ENCODE results near the gene ZNFX1.
"Not testable (repeated sequence)": the region's sequence is repeated elsewhere in the genome, so short reads cannot be mapped to it uniquely, and the experiment has no call there.

ZNFX1 gene

DNA sequence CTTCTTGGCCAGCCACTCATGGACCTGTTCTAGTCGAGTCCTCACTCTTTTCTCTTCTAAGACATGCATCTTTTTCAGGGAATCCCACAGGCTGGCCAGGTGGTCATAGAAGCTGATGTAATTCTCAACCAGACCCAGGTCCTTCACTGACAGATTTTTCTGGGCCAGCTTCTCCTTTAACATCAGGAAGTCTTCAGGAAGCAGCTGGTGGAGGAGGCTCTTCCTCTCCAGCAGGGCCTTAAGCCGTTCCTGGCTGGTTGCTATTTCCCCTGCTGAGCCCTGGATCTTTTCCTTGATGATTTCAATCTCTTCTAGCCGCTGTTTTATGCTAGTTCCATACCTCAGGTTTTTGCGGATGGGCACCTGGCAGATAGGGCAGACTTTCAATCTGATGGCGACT lies 30.1 kb downstream of the ZNFX1 start:
- peak; percentile 27 for DNase-seq

DNA sequence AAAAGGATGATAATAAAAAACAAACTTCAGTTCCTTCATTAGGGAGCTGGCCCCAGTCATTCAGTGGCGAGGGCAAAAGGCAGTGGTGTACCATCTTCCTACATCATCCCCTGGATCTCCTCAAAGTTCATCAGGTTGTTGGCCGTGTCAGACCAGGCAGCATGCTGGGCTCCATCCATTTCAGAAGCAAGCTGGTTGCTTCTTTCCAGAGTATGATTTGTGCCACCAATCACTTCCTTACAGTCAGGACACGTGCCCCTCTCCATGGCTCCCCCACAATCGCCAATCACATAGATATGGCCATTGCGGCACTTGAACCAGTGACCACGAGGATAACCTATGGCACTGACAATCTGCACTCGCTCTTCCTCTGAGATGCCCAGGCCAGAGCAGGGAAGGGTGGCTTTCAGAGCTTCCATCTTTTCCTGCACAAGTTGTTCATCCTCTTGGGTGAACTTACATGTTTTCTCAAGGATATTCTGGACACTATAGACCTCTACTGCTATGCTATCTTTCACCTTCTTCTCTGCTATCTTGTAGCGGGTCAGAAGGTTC lies 30.6 kb downstream of the ZNFX1 start:
- DNase-seq = no peak

- peak; percentile 78 for DNase-seq
Measured at GRCh38 chr20:49245921-49246740, 31.7 kb downstream of the ZNFX1 start.

GRCh38 chr20:49237531-49237930 lies 40.3 kb downstream of the ZNFX1 start:
- DNase-seq = no peak

DNA sequence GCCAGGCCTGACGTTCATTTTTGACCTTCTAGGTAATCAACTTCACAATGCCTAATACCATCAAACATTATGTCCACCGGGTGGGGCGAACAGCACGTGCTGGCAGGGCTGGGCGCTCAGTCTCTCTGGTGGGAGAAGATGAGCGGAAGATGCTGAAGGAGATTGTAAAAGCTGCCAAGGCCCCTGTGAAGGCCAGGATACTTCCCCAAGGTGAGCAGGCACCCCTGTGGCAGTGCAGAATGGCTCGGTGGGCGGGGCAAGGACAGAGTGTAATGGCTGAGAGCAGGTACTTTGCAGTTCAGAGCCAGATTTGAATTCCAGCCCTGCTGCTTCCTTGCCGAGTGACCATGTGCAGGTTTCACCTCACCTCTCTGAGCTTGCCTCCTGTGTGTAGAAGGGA lies 41.6 kb downstream of the ZNFX1 start:
- no peak for DNase-seq

DNA sequence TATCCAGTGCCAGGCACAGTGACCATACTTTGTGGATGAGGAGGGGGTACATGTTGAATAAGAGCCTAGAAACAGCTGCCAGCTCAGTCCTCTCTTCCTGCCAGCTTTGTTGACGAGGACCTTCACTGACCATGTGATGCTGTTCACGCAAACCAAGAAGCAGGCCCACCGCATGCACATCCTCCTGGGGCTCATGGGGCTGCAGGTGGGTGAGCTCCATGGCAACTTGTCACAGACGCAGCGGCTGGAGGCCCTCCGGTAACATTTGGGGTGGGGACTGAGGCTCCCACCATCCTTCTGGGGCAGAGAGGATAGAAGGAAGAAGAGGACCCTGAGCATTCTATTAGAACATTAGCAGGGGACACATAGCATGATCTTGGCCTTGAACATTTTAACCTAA lies 43.0 kb downstream of the ZNFX1 start:
- no peak for DNase-seq

DNA sequence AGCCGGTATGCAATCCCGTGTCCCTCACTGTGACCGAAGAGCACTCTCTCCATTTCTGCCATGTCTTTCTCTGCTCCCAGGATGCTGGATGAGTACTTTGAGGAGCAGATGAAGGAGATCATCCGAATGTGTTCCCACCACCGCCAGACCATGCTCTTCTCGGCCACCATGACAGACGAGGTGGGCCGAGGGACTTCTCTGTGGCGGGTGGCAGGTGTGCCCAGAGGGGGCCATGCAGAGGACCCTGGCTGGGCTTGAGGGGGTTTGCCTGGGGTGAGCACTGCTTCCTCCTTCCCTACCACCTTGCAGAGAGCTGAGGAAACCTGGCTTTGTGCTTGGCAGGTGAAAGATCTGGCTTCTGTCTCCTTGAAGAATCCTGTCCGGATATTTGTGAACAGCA lies 44.6 kb downstream of the ZNFX1 start:
- DNase-seq = no peak

- DNase-seq = no peak
Measured at GRCh38 chr20:49231471-49231870, 46.4 kb downstream of the ZNFX1 start.

- DNase-seq = peak; percentile 89
Measured at GRCh38 chr20:49230561-49231133, 47.2 kb downstream of the ZNFX1 start.

DNA sequence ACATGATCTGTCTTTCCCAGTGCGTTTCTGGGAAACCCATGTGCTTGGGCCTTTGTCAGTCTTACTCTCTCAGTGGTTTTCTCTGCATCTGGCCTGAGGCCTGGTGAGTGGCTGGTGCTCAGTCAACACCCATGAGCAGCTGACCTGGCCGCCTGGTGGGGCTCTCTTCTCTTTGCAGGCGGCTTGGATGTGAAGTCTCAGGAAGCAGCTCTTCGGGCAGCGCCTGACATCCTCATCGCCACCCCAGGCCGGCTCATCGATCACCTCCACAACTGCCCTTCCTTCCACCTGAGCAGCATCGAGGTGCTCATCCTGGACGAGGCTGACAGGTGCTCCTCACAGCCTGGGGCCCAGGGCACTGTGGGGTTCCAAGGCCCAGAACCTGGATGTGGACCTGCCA lies 47.8 kb downstream of the ZNFX1 start:
- DNase-seq = peak; percentile 65

DNA sequence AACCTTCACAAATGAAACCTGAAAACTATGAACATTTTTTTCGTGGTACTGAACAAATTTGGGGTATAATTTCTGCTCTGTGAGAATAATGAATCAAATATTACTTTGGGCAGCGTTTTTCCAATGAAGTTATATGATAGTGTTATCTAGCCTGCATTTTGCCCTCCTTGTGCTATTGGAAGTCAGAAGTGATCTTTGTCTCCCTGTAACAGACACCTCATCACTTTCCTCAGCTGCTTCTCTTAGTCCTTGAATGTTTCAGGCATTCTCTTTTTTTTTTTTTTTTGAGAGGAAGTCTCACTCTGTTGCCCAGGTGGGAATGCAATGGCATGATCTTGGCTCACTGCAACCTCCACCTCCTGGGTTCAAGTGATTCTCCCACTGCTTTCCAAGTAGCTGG lies 48.5 kb downstream of the ZNFX1 start:
- no peak for DNase-seq

DNA sequence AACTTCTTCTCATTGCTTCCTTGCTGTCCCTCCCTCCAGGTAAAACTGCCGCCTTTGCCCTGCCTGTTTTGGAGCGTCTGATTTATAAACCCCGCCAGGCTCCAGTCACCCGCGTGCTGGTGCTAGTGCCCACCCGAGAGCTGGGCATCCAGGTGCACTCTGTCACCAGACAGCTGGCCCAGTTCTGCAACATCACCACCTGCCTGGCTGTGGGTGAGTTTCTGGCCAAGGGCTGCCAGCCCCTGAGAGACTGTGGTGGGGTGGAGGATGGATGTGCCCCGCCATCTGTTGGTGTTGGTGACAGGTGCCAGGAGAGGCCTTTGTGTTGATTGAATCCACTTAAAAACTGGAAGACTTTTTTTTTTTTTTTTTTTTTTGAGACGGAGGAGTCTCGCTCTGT lies 49.2 kb downstream of the ZNFX1 start:
- no peak for DNase-seq

GRCh38 chr20:49225896-49226295 lies 52.0 kb downstream of the ZNFX1 start:
- no peak for DNase-seq

GRCh38 chr20:49219924-49220831 lies 57.7 kb downstream of the ZNFX1 start:
- peak; percentile 10 for DNase-seq

GRCh38 chr20:49219091-49219923 lies 58.5 kb downstream of the ZNFX1 start, which contains the start of gene DDX27:
Gene DDX27, plus strand, starts transcription at chr20:49219416. Its CDS starts 33 bp downstream, at chr20:49219449.
- DNase-seq = peak; percentile 99

DNA sequence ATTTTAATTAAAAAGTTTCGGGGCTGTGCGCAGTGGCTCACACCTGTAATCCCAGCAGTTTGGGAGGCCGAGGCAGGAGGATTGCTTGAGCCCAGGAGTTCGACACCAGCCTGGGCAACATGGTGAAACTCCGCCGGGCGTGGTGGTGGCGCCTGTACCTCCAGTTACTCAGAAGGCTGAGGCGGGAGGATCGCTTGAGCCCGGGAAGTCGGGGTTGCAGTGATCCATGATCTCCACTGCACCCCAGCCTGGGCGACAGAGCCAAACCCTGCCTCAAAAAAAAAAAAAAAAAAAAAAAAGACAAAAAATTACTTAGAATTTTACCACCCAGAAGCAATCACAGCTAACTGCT lies 59.1 kb downstream of the ZNFX1 start:
- not testable (repeated sequence) for DNase-seq

GRCh38 chr20:49216991-49217578 lies 60.8 kb downstream of the ZNFX1 start:
- DNase-seq = peak; percentile 95

- no peak for DNase-seq
Measured at GRCh38 chr20:49215232-49215631, 62.6 kb downstream of the ZNFX1 start.

GRCh38 chr20:49214571-49214970 lies 63.3 kb downstream of the ZNFX1 start:
- DNase-seq = no peak

GRCh38 chr20:49210757-49211110 lies 67.1 kb downstream of the ZNFX1 start:
- no peak for DNase-seq

DNA sequence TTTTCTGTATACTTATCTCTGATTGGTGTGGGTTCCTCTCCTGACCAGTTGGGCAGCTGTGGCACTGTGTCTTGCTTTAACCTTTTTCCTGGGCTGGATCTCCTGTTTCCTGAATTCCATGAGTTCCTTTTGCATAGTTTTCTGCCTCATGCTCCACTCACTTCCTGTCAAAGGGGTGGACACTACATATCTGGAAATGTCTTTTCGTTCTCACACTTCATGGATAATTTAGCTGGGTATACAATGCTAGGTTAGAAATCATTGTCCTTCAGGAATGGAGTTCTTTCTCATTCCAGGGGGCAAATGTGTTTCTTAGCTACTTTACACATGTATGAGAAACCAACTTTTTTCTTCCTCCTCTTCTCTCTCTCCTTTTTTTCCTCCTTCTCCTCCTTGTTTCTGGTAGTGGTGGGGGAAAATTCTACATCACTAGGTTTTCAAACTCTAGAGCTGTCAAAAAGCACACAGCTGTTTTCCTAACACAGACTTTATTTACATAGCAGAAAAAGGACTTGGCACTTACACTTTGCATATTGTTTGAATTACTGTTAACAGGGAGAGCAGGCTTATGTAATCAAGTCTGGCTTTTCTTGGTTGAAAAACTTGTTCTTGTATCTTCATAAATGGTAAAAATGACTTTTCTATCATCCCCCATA lies 67.6 kb downstream of the ZNFX1 start:
- no peak for DNase-seq

All from hematopoietic multipotent progenitor cell treated with erythropoietin and hydrocortisone succinate and interleukin-3 and kit ligand, for 4 days (in vitro differentiated cells).